ENCODE results near the gene TPGS1. TPM values are rescaled to one million over a fixed set of nuclear protein-coding genes. Genes with fewer than 3 reads are reported as not detected.

TPGS1 gene
- total RNA-seq, 4 donors from 2014 or later: 29.5 to 64.7 (median 35.6) TPM

- Histone ChIP-seq H3K36me3 (peaks cover 0 to 6% of the 10 kb centered on the region in 2 donors), H3K27ac (peak overlapping the region; percentile 90 to 99 (median 91)), H3K4me3 (peak overlapping the region; percentile 88 to 100 (median 96)), H3K4me1 (peaks cover 14 to 25% of the 10 kb centered on the region in 2 donors), H3K27me3 (no peaks in the 10 kb centered on the region), H3K9me3 (no peaks in the 10 kb centered on the region)
- ATAC-seq (peak; percentile 94 to 96), DNase-seq (peak; percentile 99)
- TF ChIP-seq POLR2A (IDR thresholded peaks at IDR 0.05) (no peak), CTCF (IDR thresholded peaks at IDR 0.05 in 4 of 5, conservative IDR thresholded peaks at IDR 0.05 in 1 of 5) (peak; percentile 93 to 97 (median 96))
- in situ Hi-C loops (cut with MboI; ENCODE audit: low sequenced_read_pairs in 4 of 4) (no loop called here), intact Hi-C loops (cut with DNase I; ENCODE audit: low total_unique reads) (loop anchor here (1.0 to 5.0 kb wide), 8 partner anchors 17 to 291 kb away; partner anchors contain the start of genes CDC34, MIER2, POLRMT and PTBP1)
Measured at GRCh38 chr19:506404-507285, 652 bp upstream of the TPGS1 start.

DNA sequence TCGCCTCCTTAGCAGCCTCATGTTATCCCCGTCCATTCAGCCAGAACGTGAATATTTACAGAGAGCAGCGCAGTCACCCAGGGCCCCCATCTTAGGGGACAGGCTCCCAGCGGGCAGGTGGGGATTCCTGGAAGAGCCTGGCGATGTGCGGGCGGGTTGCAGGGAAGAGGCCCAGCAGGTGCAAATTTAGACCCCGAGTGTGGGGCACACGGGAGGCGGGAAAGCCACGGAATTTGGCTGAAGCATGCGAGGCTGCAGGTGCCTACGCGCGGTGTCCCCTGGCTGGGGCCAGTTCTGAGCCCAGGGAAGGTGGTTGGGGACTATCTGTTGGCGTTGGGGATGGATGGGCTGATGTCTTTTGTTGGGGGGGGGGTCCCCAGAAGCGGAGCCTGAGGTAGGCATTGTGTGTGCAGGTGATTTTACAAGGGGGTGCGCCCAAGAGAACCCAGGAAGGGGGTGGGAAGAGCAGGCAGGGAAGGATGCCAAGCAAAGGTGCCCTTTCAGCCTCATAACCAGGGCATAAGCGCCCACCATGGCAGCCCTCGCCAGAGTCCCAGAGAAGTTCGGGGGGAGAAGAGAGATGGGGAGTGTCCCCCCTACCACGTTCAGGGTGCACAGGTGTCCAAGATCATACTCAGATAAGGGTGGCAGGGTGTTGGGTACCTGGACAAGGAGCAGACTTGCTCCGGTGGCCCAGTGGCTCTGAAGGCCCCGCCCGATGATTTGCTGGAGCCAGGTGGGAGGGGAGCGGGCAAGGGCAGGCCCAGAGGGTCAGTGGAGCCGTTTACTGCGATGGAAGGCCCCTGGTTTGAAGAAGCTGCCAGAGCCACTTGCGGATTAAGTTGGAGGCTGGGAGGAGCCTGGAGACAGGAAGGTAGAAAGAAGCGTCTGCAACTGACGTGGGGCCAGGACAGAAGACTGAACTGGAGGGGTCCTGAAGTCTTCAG is 1.2 kb downstream of the TPGS1 start:
- ATAC-seq (no peak), DNase-seq (no peak)
- Histone ChIP-seq H3K4me1 (peaks cover 14 to 25% of the 10 kb centered on the region in 2 donors), H3K27me3 (no peaks in the 10 kb centered on the region), H3K36me3 (peaks cover 0 to 6% of the 10 kb centered on the region in 2 donors), H3K4me3 (peak overlapping the region; percentile 88 to 100 (median 96)), H3K27ac (peak overlapping the region in 3 of 4 donors; percentile 90 to 99 (median 92)), H3K9me3 (no peaks in the 10 kb centered on the region)
- intact Hi-C loops (cut with DNase I; ENCODE audit: low total_unique reads): loop anchor here (5.0 kb wide), 1 partner anchor 124 kb away; the partner anchor contains the start of gene POLRMT
- in situ Hi-C loops (cut with MboI; ENCODE audit: low sequenced_read_pairs in 4 of 4): no loop called here
- TF ChIP-seq CTCF (IDR thresholded peaks at IDR 0.05 in 4 of 5, conservative IDR thresholded peaks at IDR 0.05 in 1 of 5) (no peak), POLR2A (IDR thresholded peaks at IDR 0.05) (no peak)

DNA sequence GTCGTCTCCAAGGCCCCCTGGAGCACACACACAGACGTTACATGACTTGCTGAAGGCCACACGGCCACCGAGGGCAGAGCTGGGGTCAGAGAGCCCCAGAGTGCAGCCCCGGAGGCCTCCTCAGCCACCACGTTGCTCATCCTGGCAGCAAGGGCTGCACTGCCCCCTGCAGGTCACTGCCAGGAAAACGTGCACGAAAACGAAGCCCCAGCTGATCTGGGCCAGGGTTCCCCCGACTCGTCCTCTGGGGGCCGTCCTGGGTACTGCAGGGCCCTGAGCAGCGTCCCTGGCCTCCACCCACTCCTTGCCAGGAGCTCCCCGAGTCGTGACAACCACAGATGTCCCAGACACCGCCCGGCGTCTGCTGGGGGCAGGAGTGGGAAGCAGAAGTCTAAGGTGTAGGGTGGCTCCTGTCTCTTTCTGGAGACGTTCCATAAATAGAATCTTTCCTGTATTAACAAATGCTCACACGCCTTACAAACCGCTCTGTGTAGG is 3.4 kb downstream of the TPGS1 start:
- Histone ChIP-seq H3K36me3 (peaks cover 0 to 6% of the 10 kb centered on the region in 2 donors), H3K4me3 (no peak overlapping the region), H3K9me3 (no peaks in the 10 kb centered on the region), H3K27ac (peak overlapping the region; percentile 37 to 71 (median 58)), H3K4me1 (peaks cover 14 to 25% of the 10 kb centered on the region in 2 donors), H3K27me3 (no peaks in the 10 kb centered on the region)
- in situ Hi-C loops (cut with MboI; ENCODE audit: low sequenced_read_pairs in 4 of 4) (no loop called here), intact Hi-C loops (cut with DNase I; ENCODE audit: low total_unique reads) (no loop called here)
- ATAC-seq (no peak), DNase-seq (peak in 1 of 2 donors; percentile 56)
- peak; percentile 71 to 86 (median 81) for TF ChIP-seq CTCF (IDR thresholded peaks at IDR 0.05 in 4 of 5, conservative IDR thresholded peaks at IDR 0.05 in 1 of 5)
- TF ChIP-seq POLR2A (IDR thresholded peaks at IDR 0.05): no peak

DNA sequence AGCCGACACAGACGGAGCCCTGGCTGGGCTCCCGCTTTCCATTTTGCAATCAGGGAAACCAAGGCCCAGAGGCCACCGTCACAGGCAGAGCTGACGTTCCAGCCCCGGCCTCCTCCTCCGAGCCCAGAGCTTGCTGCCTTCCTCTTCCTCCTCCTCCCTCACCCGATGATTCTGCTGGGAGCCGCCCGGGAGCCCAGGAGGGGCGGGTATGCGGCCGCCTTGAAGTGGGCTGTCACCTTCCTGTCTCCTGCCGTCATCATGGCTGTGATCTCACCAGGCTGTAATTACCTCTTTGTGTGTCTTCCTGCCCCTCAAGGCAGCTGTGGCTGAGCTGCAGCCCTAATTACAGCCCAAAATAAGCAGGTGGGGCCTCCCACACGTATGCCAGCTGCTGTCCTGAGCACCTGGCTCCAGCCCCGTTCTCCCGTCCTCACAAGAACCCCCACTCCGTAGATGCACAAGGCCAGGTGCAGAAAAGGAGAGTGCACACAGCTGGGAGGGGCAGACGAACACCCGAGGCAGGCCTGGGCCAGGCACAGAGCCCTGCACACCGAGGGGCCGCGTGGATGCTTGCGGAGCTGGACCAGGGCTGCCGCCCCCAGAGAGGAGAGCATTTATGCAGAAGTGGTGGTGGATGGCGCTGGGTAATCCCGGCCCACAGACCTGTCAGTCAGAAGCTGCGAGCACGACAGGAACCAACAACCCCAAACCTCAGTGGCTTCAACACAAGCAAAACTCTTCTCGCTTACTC is 4.0 kb downstream of the TPGS1 start:
- in situ Hi-C loops (cut with MboI; ENCODE audit: low sequenced_read_pairs in 4 of 4): no loop called here
- Histone ChIP-seq H3K9me3 (no peaks in the 10 kb centered on the region), H3K4me3 (no peak overlapping the region), H3K36me3 (peaks cover 0 to 6% of the 10 kb centered on the region in 2 donors), H3K27me3 (no peaks in the 10 kb centered on the region), H3K4me1 (peaks cover 12 to 24% of the 10 kb centered on the region in 2 donors), H3K27ac (peak overlapping the region; percentile 37 to 71 (median 58))
- DNase-seq (no peak), ATAC-seq (no peak)
- TF ChIP-seq POLR2A (IDR thresholded peaks at IDR 0.05) (peak in 1 of 2 donors; percentile 6), CTCF (IDR thresholded peaks at IDR 0.05 in 4 of 5, conservative IDR thresholded peaks at IDR 0.05 in 1 of 5) (no peak)
- intact Hi-C loops (cut with DNase I; ENCODE audit: low total_unique reads): no loop called here

All from gastrocnemius medialis (tissue), 4 donors.